OCI-LY3 (cell line): ENCODE results near the gene VMO1.

Source experiments
- H2AFZ ChIP-seq: fragments of 200-600, 300-600 bp; shearing (Covaris generic); 2 replicates; pipeline ENCODE4 v1.6.0; 2014; ENCODE audit warnings: antibody characterized with exemption, low read depth, low read length
- H3K27ac ChIP-seq: fragments of 200-600, 300-600 bp; sonication (generic); 2 replicates; pipeline ENCODE4 v1.5.1; 2014; ENCODE audit warnings: mild to moderate bottlenecking, low read length, moderate library complexity, mixed read lengths
- H3K27me3 ChIP-seq: fragments of 200-600, 300-600 bp; sonication (generic); 2 replicates; pipeline ENCODE4 v1.6.1; 2014; ENCODE audit warnings: low read depth, low read length, mixed read lengths
- H3K36me3 ChIP-seq: fragments of 200-600, 300-600 bp; sonication (generic); replicated peaks from 2 replicates; pipeline ENCODE3; 2014; ENCODE audit warnings: low read depth, low read length, mixed read lengths
- H3K4me1 ChIP-seq: fragments of 300-600, 200-600 bp; sonication (generic); 2 replicates; pipeline ENCODE4 v1.6.1; 2014; ENCODE audit warnings: low read length, mixed read lengths
- H3K4me2 ChIP-seq: fragments of 200-600, 300-600 bp; sonication (generic); 2 replicates; pipeline ENCODE4 v1.6.1; 2014; ENCODE audit warnings: low read length, mixed read lengths
- H3K4me3 ChIP-seq: fragments of 300-600, 200-600 bp; sonication (generic); 2 replicates; pipeline ENCODE4 v1.5.1; 2014; ENCODE audit warnings: antibody characterized with exemption, mild to moderate bottlenecking, low read length, moderate library complexity
- H3K79me2 ChIP-seq: fragments of 300-600, 200-600 bp; shearing (Covaris generic); 2 replicates; pipeline ENCODE4 v1.6.1; 2014; ENCODE audit warnings: mild to moderate bottlenecking, low read length, mixed read lengths
- H3K9ac ChIP-seq: fragments of 300-600, 200-600 bp; shearing (Covaris generic); 2 replicates; pipeline ENCODE4 v1.6.0; 2014; ENCODE audit warnings: mild to moderate bottlenecking, low read length, moderate library complexity
- H3K9me3 ChIP-seq: fragments of 200-600, 300-600 bp; shearing (Covaris generic); 2 replicates; pipeline ENCODE4 v1.6.1; 2014; ENCODE audit warnings: low read length, mixed read lengths; ENCODE audit not compliant: insufficient read depth
- H4K20me1 ChIP-seq: fragments of 200-600, 300-600 bp; sonication (generic); 2 replicates; pipeline ENCODE4 v1.6.1; 2016; ENCODE audit warnings: low read length, mixed read lengths; ENCODE audit not compliant: insufficient read depth
- EZH2phosphoT487 ChIP-seq: fragments of 200-600 bp; shearing (Covaris generic); IDR thresholded peaks from 2 replicates; pipeline ENCODE4 v1.6.1; 2018; ENCODE audit warnings: antibody characterized with exemption, mixed run types, low read depth
- TF ChIP-seq, protein P1 (sequence below): fragments of 200-600, 300-600 bp; sonication (generic); IDR thresholded peaks from 2 replicates; pipeline ENCODE4 v1.5.1; 2014; ENCODE audit warnings: antibody characterized with exemption, low read length, low read depth

VMO1 gene

DNA sequence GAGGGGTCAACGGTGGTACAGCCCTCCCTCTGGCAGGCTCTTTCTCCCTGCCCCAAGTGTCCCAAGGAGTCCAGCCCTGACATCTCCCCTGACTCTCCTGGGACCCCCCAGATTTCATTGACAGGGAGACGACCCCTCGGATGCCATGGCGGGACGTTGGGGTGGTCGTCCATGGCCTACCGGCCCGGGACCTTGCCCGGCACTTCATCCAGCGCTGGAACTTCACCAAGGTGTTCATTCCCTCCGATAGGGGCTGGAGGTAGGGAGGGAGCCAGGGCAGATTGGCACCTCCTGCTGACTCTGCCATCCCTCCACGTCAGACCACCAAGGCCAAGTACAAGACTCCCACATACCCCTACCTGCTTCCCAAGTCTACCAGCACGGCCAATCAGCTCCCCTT, 30.7 kb upstream of the VMO1 start:
- H3K9me3 ChIP-seq: no peaks in the 10 kb centered on the region
- H3K4me1 ChIP-seq: no peaks in the 10 kb centered on the region
- no peaks in the 10 kb centered on the region for H3K36me3 ChIP-seq

DNA sequence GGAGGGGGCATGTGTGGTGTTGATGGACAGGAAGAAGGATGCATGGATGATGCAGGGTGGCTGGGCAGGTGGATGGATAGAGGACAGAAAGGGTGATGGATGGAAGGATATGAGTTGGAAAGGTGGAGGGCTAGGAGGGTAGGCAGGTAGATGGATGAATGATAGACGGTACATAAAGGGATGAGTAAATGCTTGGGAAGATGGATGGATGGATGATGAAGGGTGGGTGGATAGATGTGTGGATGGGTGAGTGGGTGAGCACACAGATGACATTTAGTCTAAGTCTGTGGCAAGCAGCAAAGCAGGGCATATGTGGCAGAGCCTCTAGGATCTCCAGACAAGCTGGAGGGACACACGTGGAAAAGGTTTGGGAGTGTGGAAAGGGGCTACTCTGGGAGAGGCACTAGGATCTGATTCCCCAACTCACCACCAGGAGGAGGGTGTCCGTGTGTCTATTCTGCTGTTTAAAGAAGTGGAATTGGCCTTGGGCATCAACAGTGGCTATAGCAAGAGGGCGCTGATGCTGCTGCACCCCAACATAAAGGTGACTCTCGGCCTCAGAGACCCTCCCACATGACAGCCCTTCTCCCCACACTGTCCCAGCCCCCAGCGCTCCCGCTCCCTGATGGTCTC, 29.0 kb upstream of the VMO1 start:
- H3K79me2 ChIP-seq: no peaks in the 10 kb centered on the region
- H3K36me3 ChIP-seq: no peaks in the 10 kb centered on the region
- H3K9me3 ChIP-seq: no peaks in the 10 kb centered on the region
- no peak overlapping the region for H3K4me3 ChIP-seq
- H3K27me3 ChIP-seq: no peaks in the 10 kb centered on the region
- no peaks in the 10 kb centered on the region for H4K20me1 ChIP-seq
- H3K9ac ChIP-seq: no peak overlapping the region
- no peak for TF ChIP-seq EZH2phosphoT487
- TF ChIP-seq, protein P1, sequence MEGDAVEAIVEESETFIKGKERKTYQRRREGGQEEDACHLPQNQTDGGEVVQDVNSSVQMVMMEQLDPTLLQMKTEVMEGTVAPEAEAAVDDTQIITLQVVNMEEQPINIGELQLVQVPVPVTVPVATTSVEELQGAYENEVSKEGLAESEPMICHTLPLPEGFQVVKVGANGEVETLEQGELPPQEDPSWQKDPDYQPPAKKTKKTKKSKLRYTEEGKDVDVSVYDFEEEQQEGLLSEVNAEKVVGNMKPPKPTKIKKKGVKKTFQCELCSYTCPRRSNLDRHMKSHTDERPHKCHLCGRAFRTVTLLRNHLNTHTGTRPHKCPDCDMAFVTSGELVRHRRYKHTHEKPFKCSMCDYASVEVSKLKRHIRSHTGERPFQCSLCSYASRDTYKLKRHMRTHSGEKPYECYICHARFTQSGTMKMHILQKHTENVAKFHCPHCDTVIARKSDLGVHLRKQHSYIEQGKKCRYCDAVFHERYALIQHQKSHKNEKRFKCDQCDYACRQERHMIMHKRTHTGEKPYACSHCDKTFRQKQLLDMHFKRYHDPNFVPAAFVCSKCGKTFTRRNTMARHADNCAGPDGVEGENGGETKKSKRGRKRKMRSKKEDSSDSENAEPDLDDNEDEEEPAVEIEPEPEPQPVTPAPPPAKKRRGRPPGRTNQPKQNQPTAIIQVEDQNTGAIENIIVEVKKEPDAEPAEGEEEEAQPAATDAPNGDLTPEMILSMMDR: no peak
- H3K4me1 ChIP-seq: no peaks in the 10 kb centered on the region
- no peak overlapping the region for H3K4me2 ChIP-seq
- H2AFZ ChIP-seq: no peak overlapping the region
- no peak overlapping the region for H3K27ac ChIP-seq

More for the DNA sequence above, 30.7 kb upstream of the VMO1 start:
- Histone ChIP-seq H3K27me3 (no peaks in the 10 kb centered on the region), H3K4me3 (no peak overlapping the region), H2AFZ (no peak overlapping the region), H3K4me2 (no peak overlapping the region), H4K20me1 (no peaks in the 10 kb centered on the region), H3K9ac (no peak overlapping the region), H3K27ac (no peak overlapping the region), H3K79me2 (no peaks in the 10 kb centered on the region)
- no peak for TF ChIP-seq EZH2phosphoT487
- TF ChIP-seq, protein P1: no peak

DNA sequence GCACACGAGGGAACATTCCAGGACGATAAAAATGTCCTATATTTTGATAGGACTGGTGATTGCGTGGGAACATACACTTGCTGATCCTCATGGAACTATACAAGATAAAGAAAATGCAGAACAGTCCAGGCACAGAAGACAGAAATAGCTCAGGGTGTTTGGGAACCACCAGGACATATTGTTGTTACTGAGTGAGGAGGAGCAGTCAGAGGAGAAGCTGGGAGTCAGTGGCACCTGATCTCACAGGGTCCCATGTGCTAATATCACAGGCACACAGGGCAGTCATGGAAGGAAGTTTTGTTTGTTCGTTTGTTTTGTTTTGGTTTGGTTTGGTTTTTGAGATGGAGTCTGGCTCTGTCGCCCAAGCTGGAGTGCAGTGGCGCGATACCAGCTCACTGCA, 26.5 kb upstream of the VMO1 start:
- Histone ChIP-seq H3K27me3 (no peaks in the 10 kb centered on the region), H3K9ac (no peak overlapping the region), H4K20me1 (no peaks in the 10 kb centered on the region), H3K4me1 (peaks cover 4% of the 10 kb centered on the region), H3K27ac (no peak overlapping the region), H3K4me3 (no peak overlapping the region), H3K9me3 (no peaks in the 10 kb centered on the region), H3K36me3 (no peaks in the 10 kb centered on the region), H3K79me2 (no peaks in the 10 kb centered on the region), H3K4me2 (no peak overlapping the region), H2AFZ (no peak overlapping the region)
- TF ChIP-seq, protein P1: no peak
- TF ChIP-seq EZH2phosphoT487: no peak

DNA sequence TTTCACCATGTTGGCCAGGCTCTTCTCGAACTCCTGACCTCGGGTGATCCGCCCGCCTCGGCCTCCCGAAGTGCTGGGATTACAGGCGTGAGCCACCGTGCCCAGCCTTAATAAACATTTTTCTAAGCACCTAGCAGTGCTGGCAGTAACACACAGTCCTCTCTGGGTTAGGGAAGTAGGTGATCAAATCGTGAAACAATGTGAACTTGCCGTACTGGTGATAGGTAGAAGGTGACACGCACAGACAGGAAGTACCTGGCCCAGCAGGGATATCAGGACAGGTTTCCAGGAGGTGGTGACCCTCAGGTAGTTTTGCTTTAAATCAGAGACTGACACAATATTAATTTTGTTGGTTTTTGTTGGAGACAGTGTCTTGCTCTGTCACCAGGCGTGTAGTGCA, 25.3 kb upstream of the VMO1 start:
- no peak overlapping the region for H2AFZ ChIP-seq
- peaks cover 5% of the 10 kb centered on the region for H3K4me1 ChIP-seq
- no peak overlapping the region for H3K9ac ChIP-seq
- no peak for TF ChIP-seq EZH2phosphoT487
- TF ChIP-seq, protein P1: no peak
- H3K4me2 ChIP-seq: no peak overlapping the region
- no peaks in the 10 kb centered on the region for H3K9me3 ChIP-seq
- no peaks in the 10 kb centered on the region for H4K20me1 ChIP-seq
- no peak overlapping the region for H3K4me3 ChIP-seq
- H3K79me2 ChIP-seq: no peaks in the 10 kb centered on the region
- no peak overlapping the region for H3K27ac ChIP-seq
- no peaks in the 10 kb centered on the region for H3K27me3 ChIP-seq
- H3K36me3 ChIP-seq: no peaks in the 10 kb centered on the region
